ENCODE measurements around the gene C3orf20. TPM values are rescaled to one million over a fixed set of nuclear protein-coding genes. Genes with fewer than 3 reads are reported as not detected.

Gene C3orf20
- total RNA-seq, 4 donors from 2014 or later: 0.29 TPM; not detected in 3

DNA sequence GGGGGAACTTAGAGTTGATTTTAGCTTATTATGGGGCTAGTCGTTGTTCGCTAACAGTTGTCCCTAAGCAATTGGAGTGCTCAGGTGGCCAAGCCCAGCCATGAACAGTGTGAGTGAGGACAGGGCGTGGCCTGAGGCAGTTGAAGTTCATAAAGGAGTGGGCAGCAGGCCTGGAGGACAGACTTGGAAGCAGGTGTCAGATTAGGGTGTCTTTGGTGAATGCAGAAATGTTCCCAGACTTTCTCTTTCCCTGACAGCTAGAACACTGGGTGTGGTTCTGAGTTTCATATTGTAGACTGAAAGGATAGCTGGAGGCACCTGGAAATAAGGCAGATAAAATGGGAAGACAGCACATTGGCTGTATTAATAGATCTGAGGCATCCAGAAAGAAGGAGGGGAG, 84.0 kb downstream of the C3orf20 start:
- intact Hi-C loops (cut with DNase I): no loop called here
- WGBS, 2 donors: 95 to 98% methylated on average over 3 of the region's 3 CpGs

DNA sequence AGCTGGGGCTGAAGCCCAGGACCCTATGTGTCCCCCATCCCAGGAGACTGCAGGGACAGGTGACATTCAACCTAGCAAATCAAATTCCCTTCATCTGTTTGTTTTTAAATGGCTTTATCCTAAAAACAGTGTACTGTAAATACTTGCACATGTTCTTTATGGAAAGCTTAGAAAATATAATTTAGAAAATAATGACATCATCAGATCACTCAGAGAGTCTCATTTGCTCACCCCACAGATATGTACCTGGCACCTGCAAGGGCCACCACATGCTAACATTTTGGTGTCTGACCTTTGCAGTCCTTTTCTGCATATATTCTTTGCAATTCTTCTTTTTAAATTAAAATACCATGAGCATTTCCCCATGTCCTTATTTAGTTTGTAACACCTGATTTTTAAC, 85.2 kb downstream of the C3orf20 start:
- intact Hi-C loops (cut with DNase I): no loop called here

More for the DNA sequence above, 84.0 kb downstream of the C3orf20 start:
- H3K9me3 ChIP-seq: no peaks in the 10 kb centered on the region
- H3K27me3 ChIP-seq: no peaks in the 10 kb centered on the region
- TF ChIP-seq POLR2A (IDR thresholded peaks at IDR 0.05): no peak
- TF ChIP-seq, protein P1, sequence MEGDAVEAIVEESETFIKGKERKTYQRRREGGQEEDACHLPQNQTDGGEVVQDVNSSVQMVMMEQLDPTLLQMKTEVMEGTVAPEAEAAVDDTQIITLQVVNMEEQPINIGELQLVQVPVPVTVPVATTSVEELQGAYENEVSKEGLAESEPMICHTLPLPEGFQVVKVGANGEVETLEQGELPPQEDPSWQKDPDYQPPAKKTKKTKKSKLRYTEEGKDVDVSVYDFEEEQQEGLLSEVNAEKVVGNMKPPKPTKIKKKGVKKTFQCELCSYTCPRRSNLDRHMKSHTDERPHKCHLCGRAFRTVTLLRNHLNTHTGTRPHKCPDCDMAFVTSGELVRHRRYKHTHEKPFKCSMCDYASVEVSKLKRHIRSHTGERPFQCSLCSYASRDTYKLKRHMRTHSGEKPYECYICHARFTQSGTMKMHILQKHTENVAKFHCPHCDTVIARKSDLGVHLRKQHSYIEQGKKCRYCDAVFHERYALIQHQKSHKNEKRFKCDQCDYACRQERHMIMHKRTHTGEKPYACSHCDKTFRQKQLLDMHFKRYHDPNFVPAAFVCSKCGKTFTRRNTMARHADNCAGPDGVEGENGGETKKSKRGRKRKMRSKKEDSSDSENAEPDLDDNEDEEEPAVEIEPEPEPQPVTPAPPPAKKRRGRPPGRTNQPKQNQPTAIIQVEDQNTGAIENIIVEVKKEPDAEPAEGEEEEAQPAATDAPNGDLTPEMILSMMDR (IDR thresholded peaks at IDR 0.05): no peak
- H3K4me1 ChIP-seq: no peaks in the 10 kb centered on the region
- no peak overlapping the region for H3K27ac ChIP-seq
- no peak for DNase-seq
- H3K4me3 ChIP-seq (replicated peaks in 1 of 3): no peak overlapping the region
- H3K36me3 ChIP-seq: no peaks in the 10 kb centered on the region

DNA sequence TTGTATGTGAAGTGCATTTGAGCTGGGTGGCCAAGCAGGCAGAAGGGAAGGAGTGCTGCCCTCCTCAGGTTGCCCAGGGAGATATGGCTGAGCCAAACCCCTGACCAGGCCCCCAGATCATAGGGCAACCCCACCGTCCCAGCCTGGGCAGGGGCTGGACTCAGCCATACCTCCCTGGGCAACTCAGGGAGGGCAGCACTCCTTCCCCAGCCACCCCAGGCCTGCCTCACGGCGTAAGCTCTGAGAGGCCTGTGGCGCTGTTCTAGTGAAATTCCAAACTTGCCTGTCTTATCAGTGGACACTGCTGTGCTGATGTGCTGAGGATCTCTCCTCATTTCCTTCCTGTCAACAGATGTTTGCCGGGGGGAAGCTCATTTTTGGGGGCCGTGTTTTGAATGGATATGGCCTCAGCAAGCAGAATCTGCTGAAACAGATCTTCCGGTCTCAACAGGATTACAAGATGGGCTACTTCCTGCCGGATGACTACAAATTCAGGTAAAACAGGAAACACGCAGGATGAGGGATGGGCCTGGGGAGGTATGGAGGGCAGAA, 86.3 kb downstream of the C3orf20 start:
- TF ChIP-seq, protein P1 (IDR thresholded peaks at IDR 0.05): no peak
- no peak for TF ChIP-seq POLR2A (IDR thresholded peaks at IDR 0.05)
- H3K4me3 ChIP-seq (replicated peaks in 1 of 3): no peak overlapping the region
- H3K9me3 ChIP-seq: no peaks in the 10 kb centered on the region
- no peaks in the 10 kb centered on the region for H3K4me1 ChIP-seq
- H3K27me3 ChIP-seq: no peaks in the 10 kb centered on the region
- no peaks in the 10 kb centered on the region for H3K36me3 ChIP-seq
- no peak for DNase-seq
- intact Hi-C loops (cut with DNase I): no loop called here
- WGBS, 2 donors: 69 to 79% methylated on average over 8 to 9 of the region's 9 CpGs
- H3K27ac ChIP-seq: no peak overlapping the region

More for the DNA sequence above, 85.2 kb downstream of the C3orf20 start:
- Histone ChIP-seq H3K27ac (no peak overlapping the region), H3K4me1 (no peaks in the 10 kb centered on the region), H3K4me3 (replicated peaks in 1 of 3) (no peak overlapping the region), H3K36me3 (no peaks in the 10 kb centered on the region), H3K9me3 (no peaks in the 10 kb centered on the region), H3K27me3 (no peaks in the 10 kb centered on the region)
- DNase-seq: no peak
- no peak for TF ChIP-seq POLR2A (IDR thresholded peaks at IDR 0.05)
- TF ChIP-seq, protein P1 (IDR thresholded peaks at IDR 0.05): no peak

DNA sequence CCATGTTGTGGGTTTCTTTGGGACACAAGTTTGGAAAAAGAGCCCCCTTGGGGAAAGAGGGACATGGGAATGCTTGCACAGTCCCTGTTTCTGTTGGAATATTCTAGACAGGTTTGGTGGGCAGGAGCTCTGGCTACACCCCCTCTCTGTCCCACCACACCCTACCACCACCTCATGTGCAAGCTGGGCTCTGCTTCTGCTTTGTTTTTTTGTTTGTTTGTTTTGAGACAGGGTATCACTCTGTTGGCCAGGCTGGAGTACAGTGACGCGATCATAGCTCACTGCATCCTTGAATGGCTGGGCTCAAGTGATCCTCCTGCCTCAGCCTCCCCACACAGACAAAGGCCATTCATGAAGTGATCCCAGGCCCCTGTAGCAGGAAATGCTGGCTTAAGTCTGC, 86.9 kb downstream of the C3orf20 start:
- Histone ChIP-seq H3K9me3 (no peaks in the 10 kb centered on the region), H3K36me3 (no peaks in the 10 kb centered on the region), H3K4me3 (replicated peaks in 1 of 3) (no peak overlapping the region), H3K27ac (no peak overlapping the region), H3K4me1 (no peaks in the 10 kb centered on the region), H3K27me3 (no peaks in the 10 kb centered on the region)
- TF ChIP-seq, protein P1 (IDR thresholded peaks at IDR 0.05): no peak
- TF ChIP-seq POLR2A (IDR thresholded peaks at IDR 0.05): no peak
- WGBS, 2 donors: 93 to 100% methylated on average over 2 of the region's 2 CpGs
- no peak for DNase-seq
- intact Hi-C loops (cut with DNase I): no loop called here

DNA sequence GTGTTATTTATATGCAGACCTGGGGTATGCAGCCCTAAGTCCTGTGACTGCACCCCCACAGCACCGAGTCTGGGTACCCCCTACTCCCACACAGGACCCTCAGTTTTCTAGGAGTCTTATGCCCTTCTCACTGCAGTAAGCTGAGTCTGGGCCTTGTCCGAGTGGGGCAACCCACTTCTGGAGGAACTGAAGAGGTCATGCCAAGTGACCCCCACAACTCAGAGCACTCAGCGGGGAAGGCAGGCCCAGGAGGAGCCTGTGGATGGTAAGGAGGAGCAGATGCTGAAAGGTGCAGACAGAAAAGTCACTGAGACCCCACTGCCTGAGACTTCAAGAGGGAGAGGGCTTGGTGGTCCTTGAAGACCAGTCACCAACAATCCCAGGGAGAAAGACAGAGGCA, 87.8 kb downstream of the C3orf20 start:
- intact Hi-C loops (cut with DNase I): no loop called here
- Histone ChIP-seq H3K27me3 (no peaks in the 10 kb centered on the region), H3K4me1 (peaks cover 0 to under 1% of the 10 kb centered on the region in 2 donors), H3K36me3 (no peaks in the 10 kb centered on the region), H3K4me3 (replicated peaks in 1 of 3) (no peak overlapping the region), H3K27ac (no peak overlapping the region), H3K9me3 (no peaks in the 10 kb centered on the region)
- TF ChIP-seq POLR2A (IDR thresholded peaks at IDR 0.05): no peak
- TF ChIP-seq, protein P1 (IDR thresholded peaks at IDR 0.05): no peak
- WGBS, 2 donors: 90 to 94% methylated on average over 3 of the region's 3 CpGs
- no peak for DNase-seq
